GM03348 (cell line): ENCODE data around the gene GPHN.
"Not testable (repeated sequence)": the region's sequence is repeated elsewhere in the genome, so short reads cannot be mapped to it uniquely, and the experiment has no call there.

Source experiments
- DNase-seq: peaks from one replicate; pipeline ENCODE4 v3.0.0; 2012; ENCODE audit warnings: low spot score

GPHN gene

DNA sequence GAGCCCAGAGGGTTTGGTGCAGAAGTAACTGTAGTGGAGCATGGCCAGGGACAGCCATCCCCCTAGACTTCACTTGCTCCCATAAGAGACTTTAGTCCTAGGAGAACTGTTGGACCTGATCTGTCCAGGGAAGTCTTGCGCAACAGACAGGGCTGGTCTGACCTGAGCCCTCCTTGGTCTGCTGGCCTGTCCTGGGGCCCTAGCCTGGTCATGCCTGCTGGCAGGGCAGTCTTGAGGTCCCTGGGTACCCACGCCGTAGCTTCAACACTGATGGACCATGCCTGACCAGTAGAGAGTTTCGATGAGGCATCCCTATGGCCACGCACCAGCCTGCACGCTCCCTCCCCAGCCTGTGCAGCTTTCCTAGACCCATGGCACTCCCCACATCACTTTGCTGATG lies 305.7 kb downstream of the GPHN start:
- no peak for DNase-seq

DNA sequence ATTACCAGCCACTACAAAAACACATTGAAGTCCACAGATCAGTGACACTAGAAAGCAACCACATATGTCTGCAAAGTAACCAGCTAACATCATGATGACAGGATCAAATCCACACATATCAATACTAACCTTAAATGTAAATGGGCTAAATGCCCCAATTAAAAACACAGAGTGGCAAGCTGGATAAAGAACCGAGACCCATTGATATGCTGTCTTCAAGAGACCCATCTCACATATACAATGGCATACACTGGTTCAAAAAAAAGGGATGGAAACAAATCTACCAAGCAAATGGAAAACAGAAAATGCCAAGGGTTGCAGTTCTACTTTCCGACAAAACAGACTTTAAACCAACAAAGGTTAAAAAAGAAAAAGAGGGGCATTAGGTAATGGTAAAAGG lies 307.7 kb downstream of the GPHN start:
- no peak for DNase-seq

DNA sequence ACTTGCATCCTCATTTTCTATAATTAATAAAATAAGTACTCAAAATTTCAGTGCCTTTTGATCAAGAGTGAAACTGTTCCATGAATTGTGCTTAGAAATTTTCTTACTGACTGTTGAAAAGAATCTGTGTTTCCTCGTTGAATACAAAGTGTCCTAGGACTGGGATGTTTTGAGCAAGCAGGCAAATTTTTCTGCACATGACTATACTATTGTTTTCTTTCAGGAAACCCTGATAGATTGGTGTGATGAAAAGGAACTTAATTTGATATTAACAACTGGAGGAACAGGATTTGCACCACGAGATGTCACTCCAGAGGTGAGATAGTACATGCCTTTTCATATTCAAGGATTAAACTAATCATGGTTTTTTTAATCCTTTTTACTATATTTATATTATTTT lies 316.3 kb downstream of the GPHN start:
- no peak for DNase-seq

DNA sequence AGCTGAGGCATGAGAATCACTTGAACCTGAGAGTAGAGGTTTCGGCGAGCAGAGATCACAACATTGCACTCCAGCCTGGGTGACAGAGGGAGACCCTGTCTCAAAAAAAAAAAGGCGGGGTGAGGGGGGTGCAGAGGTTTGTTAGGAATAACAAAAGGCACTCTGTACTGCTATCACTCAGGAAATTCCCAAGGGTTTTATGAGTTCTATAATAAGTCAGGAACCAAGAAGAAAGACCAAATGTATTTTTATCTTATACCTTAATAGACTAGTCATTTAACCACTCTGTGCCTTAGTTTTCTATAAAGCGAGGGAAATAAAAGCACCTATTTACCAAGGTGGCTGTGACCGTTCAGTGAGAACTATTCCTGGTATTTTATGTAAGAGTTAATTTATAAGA lies 319.2 kb downstream of the GPHN start:
- no peak for DNase-seq

DNA sequence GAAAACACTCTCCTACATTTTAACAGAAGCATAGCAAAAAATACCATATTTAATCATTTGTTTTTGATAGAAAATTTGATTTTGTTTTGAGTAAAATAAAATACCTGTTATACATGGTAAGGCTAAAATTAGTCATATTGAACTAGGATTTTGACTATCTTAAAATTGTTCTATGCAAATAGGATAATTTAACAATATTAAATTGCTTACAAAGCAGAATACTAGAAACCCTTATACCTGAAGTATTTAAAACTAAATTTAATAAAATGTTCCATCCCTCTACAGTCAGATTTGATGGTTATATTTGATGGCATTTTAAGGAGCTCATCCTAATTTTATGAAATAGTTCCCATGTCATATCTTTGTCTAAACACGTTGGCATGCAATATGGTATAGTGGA lies 323.2 kb downstream of the GPHN start:
- no peak for DNase-seq

DNA sequence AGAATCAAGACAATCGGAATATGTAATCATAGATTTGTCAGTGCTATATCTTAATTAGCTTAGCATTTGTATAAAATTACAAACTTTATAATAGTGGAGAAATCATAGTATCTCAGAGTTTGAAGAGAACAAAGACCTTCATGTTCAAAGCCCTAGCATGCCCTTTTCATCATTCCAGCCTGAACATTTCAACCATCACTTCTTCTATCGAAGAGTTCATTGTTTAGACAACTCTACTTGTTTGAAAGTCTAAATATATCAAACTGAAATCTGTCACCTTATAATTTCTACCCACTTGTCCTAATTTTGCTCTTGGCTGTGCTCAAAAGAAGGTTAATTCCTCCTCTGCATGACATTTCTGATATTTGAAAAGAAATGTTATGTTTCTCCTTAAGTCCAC lies 325.9 kb downstream of the GPHN start:
- DNase-seq: no peak

DNA sequence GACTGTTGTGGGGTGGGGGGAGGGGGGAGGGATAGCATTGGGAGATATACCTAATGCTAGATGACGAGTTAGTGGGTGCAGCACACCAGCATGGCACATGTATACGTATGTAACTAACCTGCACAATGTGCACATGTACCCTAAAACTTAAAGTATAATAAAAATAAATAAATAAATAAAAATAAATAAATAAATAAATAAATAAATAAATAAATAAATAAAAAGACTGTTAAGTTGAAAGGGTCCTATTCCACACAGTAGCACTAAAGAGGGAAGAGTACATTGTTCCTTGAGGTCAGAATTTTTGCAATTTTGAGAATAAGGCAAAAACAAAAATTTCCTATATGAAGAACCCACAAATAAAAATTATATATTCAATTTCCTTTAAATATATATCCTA lies 329.5 kb downstream of the GPHN start:
- not testable (repeated sequence) for DNase-seq

DNA sequence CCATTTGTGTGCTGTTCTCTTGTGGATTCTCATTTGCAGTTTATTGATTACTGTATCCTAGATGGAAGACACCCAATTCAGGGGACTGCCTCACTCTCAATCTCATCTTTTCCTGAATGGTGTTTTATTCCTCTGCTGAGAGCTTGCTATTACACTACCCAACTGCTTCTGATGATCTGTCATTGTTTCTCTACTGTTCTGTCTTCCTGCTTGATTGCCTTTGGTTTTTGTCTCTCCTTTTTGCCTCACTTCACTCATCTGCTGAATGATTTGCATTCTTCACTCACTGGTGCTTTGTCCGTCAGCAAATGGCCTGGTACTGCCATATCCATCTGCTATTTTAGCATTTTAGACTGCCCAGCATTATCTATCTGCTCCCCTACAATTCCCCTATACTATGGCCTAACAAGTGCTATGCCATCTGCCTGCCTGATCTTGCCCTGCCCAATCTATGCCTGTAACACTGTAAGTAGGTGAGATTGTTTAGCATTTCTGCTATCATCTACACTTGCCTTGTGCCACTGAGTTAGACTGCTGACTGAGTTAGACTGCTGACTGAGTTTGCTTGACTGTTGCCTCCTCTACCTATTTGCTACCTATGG lies 335.1 kb downstream of the GPHN start:
- DNase-seq: no peak

DNA sequence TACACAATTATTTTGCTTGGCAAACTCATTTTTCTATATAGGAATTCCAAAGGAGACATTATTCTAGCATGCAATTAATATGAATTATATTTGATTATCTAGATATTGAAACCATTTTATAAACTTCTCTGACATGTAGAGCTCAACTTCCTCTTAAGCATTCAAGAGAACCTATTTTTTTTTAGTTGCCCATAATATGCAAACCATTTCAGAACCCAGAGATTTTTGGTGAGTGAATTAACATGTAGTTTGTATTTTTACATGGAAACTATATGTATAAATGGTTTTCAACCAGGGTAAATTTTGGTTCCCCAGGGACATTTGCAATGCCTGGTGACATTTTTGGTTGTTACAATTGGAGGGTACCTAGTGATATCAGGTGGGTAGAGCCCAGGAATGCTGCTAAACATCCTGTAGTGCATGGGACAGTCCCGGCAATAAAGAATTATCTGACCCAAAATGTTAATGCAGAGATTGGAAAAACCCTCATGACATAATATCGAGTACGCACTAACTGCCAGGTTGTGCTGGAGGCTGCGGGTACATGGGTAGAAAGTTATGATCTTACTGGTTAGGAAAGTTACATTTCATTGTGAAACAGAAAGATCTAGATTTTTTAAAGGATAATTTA lies 342.4 kb downstream of the GPHN start:
- no peak for DNase-seq

DNA sequence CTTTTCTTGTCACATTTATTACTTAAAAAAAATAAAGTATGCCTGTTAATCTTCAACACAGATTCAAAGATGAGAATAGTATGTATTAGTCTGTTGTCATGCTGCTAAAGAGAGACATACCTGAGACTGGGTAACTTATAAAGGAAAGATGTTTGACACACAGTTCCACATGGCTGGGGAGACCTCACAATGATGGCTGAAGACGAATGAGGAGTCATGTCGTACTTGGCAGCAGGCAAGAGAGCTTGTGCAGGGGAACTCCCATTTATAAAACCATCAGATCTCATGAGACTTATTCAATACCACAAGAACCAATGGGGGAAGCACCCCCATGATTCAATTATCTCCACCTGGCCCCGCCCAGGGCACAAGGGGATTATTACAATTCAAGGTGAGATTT lies 345.4 kb downstream of the GPHN start:
- no peak for DNase-seq

DNA sequence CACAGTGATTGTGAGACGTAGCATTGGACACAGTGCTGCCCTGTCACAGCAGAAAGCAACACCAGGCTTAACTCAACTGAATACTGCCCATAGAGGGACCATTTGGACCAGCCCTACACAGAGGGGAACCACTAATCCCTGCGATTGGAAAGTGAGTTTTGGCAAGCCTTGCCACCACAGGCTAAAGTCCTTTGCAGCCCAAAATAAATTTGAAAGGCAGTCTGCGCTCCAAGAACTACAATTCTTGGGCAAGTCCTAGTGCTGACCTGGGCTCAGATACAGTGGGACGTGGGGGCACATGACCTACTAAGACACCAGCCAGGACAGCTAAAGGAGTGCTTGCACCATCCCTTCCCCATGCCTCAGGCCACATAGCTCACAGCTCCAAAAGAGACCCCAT lies 349.9 kb downstream of the GPHN start:
- DNase-seq: no peak

DNA sequence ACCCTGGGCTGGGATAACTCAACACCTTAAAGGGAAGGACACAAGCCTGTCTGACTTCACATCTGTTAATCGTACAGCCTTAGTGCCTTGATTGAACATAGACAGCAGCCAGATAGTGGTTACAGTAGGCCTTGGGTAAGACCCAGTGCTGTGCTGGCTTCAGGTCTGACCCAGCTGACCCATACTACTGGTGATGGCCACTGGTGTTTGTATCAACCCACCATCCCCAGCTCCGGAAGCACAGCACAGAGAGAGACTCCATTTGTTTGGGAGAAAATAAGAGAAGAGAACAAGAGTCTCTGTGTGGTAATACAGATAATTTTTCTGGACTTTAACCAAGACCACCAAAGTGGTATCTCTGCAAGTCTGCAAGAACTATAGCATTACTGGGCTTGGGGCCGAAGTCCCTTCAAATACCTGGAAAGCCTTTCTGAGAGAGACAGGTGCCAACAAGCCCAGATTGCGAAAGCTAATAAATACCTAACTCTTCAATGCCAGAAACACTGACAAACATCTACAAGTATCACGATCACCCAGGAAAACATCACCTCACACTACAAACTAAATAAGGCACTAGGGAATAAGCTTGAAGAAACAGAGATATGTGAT lies 351.2 kb downstream of the GPHN start:
- DNase-seq: no peak

DNA sequence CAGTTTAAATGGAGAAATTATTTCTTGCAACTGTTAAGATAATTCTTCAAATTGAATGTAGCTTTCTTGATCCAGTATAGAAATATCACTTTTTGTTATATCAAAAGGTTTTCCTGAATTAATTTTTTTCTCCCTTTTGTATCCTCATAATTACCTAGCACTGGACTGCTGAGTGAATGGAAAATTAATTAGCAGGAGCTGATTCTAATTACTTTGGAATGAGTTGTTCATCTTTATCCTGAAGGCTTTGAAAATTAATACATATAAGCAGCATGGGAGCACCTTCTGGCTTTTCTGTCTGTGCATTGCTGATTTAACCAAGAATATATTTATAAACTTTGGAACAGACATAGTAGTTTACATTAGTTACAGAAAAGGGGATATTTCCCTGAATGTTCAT lies 373.6 kb downstream of the GPHN start:
- DNase-seq: no peak

DNA sequence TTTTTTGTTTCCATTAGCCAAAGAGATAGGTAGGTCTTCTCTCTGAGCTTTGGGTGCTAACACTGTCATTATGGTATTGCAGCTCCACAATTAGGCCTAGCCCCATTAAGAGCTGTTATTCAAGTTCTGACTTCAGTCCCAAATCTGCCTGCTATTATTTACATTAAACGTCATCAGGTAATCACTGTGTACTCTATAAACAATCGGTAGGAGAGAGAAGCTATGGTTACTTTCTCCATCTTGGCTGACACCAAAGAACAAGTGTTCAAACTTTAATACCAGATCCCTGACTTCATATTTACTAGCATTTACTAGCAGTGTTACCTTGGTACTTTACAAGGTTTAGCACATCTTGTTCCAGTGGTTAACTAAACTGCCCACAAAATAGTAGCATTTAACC lies 376.2 kb downstream of the GPHN start:
- DNase-seq: no peak

DNA sequence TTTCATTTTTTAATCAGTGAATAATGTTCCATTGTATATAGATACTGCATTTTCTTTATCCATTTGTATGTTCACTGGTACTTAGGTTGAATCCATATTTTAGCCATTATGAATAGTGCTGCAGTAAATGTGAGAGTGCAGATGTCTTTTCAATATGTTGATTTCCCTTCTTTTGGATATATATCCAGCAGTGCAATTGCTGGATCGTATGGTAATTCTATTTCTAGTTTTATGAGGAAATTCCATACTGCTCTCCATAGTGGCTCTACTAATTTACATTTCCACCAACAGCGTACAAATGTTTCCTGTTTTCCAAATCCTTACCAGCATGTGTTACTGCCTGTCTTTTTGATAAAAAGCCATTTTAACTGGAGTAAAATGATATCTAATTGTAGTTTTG lies 392.8 kb downstream of the GPHN start:
- DNase-seq: no peak

DNA sequence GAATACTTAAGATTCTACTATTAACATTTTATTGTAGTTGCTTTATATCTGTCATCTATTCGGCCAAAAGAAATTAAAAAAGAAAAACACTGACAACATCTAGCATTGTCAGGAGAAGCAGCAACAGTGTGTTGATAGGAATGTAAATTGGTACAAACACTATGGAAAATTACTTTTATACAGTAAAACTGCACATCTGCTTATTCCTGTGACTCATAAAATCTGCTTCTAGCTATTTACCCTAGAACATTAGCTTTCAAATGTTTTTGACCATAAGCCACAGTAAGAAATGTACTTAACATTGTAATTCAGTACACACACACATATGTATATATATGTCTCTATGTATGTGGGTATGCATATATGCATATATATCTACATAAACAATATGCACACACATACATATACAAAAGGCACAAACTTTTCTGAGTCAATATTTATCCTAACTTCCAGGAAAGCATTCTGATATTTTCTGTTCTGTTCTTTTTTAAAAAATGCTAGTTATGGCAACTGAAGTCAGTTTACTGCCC lies 402.4 kb downstream of the GPHN start:
- no peak for DNase-seq

DNA sequence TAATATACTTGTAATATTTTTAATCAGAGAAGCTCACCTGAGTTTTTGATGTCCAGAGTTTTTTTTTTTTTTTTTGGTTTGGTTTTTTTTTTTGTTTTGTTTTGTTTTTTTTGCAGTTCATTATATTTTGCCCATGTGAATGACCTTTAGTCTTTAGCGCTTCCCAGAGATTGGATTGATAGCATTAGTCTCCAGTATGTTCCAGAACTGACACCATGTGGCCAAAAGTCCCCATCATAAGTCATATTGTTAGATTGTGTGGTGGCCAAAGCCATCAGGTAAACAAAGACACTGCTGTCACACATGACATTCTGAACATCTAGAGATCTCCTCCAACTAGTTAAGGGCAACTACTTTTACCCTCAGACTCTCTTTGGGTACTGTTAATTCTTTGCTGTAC lies 408.5 kb downstream of the GPHN start:
- no peak for DNase-seq

DNA sequence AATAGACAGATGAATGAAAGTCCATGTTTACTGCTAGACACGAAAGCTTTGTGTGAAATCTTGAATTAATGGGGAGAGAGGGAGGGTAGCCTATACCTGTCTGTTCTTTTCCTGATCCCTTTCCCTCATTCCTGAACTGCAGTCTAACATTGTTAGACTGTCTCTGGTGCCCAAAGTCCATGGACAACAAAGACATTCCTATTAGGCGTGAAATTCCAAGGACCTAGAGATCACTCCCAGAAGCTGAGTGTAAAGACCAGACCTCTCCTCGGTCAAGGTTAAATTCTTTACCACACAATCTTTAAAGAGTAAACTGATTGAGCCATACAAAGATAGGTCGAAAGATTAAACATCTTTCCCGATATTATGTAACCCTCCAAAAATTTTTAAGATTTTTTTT lies 410.6 kb downstream of the GPHN start:
- DNase-seq: no peak

DNA sequence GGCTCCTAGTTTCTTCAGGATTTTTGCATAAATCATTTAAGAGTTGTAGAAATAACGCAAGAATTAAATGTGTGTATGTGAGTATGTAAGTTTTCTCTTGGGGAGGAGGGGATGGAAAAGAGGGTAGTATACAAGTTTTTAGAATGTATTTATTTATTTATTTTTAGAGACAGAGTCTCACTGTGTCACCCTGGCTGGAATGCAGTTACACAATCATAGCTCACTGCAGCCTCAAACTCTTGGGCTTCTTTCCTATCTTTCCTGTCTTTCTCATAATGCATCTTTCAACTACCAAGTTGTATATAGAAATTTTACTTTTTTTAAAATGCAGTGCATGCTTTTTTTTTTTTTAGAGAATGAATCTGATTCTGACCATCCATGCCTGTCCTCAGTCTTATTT lies 412.2 kb downstream of the GPHN start:
- no peak for DNase-seq

DNA sequence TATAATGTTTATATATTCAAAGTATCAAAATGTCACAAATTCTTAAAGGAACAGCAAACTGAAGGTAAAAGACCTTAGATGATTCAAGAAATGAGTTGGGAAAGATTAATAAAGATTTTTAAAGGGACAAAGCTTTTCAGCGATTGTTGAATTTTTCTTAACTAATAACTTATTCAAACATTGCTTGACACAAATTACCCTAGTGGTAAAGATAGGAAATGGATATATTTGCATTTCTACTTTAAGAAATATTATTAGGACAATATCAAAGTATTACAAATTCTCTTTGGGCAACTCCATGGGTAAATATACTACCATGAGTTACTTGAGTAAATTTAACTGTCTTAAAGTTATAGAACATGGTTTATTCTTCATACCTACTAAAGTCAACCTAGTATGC lies 415.3 kb downstream of the GPHN start:
- DNase-seq: no peak

DNA sequence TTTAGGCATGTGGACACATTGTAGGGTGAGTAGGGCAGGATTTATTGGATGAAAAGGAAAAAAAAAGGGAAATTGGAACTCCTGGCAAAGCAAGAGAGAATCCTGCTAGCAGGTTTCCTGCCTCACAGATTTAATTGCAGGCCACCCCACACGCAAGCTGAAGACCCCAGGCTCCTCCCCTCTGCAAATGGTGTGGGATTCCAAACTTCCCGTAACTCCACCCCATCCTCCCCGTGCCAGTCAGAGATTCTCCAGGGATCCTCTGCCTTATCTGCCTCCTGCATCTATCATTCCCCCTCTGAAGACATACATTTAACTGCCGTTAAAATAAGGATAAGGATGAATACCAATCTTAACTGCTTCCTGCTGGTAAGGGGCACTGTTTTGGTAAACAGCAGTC lies 431.5 kb downstream of the GPHN start:
- no peak for DNase-seq

DNA sequence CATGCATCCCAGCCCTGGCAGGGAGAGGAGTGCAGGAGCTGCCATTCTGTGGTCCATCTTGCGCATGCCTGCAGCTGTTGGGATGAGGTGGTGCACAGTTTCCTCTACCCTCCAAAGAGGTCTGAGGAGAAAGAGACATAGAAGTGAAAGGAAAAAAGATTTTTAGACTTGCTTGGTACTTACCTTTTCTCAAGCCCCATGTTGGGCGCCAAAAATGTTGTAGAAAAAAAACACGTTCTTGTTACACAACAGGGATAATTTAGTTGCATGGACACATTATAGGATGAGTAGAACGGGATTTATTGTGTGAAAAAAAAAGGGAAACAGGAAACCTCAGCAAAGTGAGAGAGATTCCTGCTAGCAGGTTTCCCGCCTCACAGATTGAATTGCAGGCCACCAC lies 436.9 kb downstream of the GPHN start:
- DNase-seq: no peak

DNA sequence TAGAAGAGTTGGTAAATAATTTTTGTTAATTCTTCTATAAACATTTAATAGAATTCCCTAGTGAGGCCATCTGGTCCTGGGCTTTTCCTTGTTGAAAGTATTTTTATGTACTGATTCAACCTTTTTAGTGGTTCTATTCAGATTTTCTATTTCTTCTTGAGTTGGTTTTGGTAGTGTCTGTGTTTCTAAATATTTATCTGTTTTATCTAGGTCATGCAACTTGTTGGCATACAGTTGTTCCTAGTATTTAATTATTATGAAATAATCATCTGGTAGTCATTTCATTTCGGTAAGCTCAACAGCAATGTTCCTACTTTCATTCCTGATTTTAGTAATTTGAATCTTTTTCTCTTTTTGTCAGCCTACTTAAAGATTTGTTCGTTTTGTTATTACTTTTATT lies 447.2 kb downstream of the GPHN start:
- DNase-seq: no peak
